OCI-LY7 (cell line): Measurements from ENCODE around the gene RELN. TPM values are rescaled to one million over a fixed set of nuclear protein-coding genes. Genes with fewer than 3 reads are reported as not detected.

ENCODE experiments used
- BruUV-seq: library from RNA; stranded (reverse); fragments of 400-500 nt; replicated peaks from 2 replicates; lab custom pipeline; 2021; lab: Mats Ljungman, UMichigan
- CTCF ChIA-PET: fragments of 300-600 bp; sonication (Branson Sonifier 250); formaldehyde crosslinking; loops from one replicate; lab custom pipeline; 2022; ENCODE audit warnings: antibody characterized with exemption; ENCODE audit not compliant: unreplicated experiment; lab: Charles Lee
- POLR2A ChIA-PET: fragments of 300-600 bp; sonication (Branson Sonifier 250); formaldehyde crosslinking; loops from one replicate; lab custom pipeline; 2022; ENCODE audit warnings: antibody characterized with exemption; lab: Charles Lee
- DNase-seq: peaks from one replicate; pipeline ENCODE4 v3.0.0-alpha.2; 2015; ENCODE audit warnings: low spot score
- H2AFZ ChIP-seq: fragments of 200-600 bp; sonication (generic), shearing (Covaris generic); 2 replicates; pipeline ENCODE4 v1.6.1; 2014; ENCODE audit warnings: mild to moderate bottlenecking, antibody characterized with exemption, low read length, moderate library complexity
- H3K27ac ChIP-seq: fragments of 200-600 bp; sonication (generic); 2 replicates; pipeline ENCODE4 v1.5.1; 2014; ENCODE audit warnings: mixed run types, low read depth, mild to moderate bottlenecking, moderate library complexity, low read length, inconsistent platforms; ENCODE audit not compliant: poor library complexity, severe bottlenecking
- H3K36me3 ChIP-seq: fragments of 200-600 bp; sonication (generic); 2 replicates; pipeline ENCODE4 v1.6.1; 2014; ENCODE audit warnings: mild to moderate bottlenecking, antibody characterized with exemption, low read length, moderate library complexity, mixed read lengths; ENCODE audit not compliant: insufficient read depth
- H3K4me1 ChIP-seq: fragments of 200-600 bp; sonication (generic); 2 replicates; pipeline ENCODE4 v1.5.1; 2014; ENCODE audit warnings: mild to moderate bottlenecking, low read length; ENCODE audit not compliant: insufficient read depth, poor library complexity, severe bottlenecking
- H3K4me2 ChIP-seq: fragments of 200-600 bp; sonication (generic); 2 replicates; pipeline ENCODE4 v1.6.1; 2014; ENCODE audit warnings: mild to moderate bottlenecking, low read length
- H3K4me3 ChIP-seq: fragments of 200-600 bp; sonication (generic); 2 replicates; pipeline ENCODE4 v1.5.1; 2014; ENCODE audit warnings: mild to moderate bottlenecking, low read depth, low read length; ENCODE audit not compliant: poor library complexity, severe bottlenecking
- H3K79me2 ChIP-seq: fragments of 200-600 bp; sonication (generic); 2 replicates; pipeline ENCODE4 v1.6.1; 2016; ENCODE audit warnings: low read depth, mild to moderate bottlenecking, low read length, moderate library complexity, mixed read lengths; ENCODE audit not compliant: insufficient read depth
- H3K9me2 ChIP-seq: fragments of 200-600 bp; sonication (generic); 2 replicates; pipeline ENCODE4 v1.6.1; 2016; ENCODE audit warnings: mild to moderate bottlenecking, low read length, mixed read lengths; ENCODE audit not compliant: insufficient read depth
- H3K9me3 ChIP-seq: fragments of 200-600 bp; sonication (generic); 2 replicates; pipeline ENCODE4 v1.6.1; 2014; ENCODE audit warnings: mild to moderate bottlenecking, mixed run types, low read length, mixed read lengths
- H4K20me1 ChIP-seq: fragments of 200-600 bp; sonication (generic); 2 replicates; pipeline ENCODE4 v1.6.1; 2014; ENCODE audit warnings: mild to moderate bottlenecking, antibody characterized with exemption, low read length, moderate library complexity, mixed read lengths; ENCODE audit not compliant: insufficient read depth
- EZH2phosphoT487 ChIP-seq: fragments of 200-600 bp; sonication (generic); IDR thresholded peaks from 2 replicates; pipeline ENCODE4 v1.6.1; 2018; ENCODE audit warnings: low read depth, borderline replicate concordance, mild to moderate bottlenecking, mixed run types, antibody characterized with exemption, low read length, moderate library complexity, mixed read lengths
- intact Hi-C: fragments of 100-400 bp; cut with micrococcal nuclease; formaldehyde crosslinking; loops from one replicate; pipeline ENCODE4 v1.10.0; 2022; ENCODE audit not compliant: unreplicated experiment
- total RNA-seq, 2 experiments: library from RNA; depleted of rRNA in 1 of 2; stranded (reverse); fragments of >200 nt in 1 of 2; shearing (Covaris generic) in 1 of 2; gene quantifications; 2 replicates each; pipeline ENCODE4 v1.2.3, GENCODE V29; 2014 to 2022
- TF ChIP-seq, protein P1 (sequence below): fragments of 200-600 bp; sonication (generic); conservative IDR thresholded peaks from 2 replicates; pipeline ENCODE4 v1.5.1; 2014; ENCODE audit warnings: mild to moderate bottlenecking, antibody characterized with exemption, low read length, moderate library complexity, mixed read lengths

RELN gene
- total RNA-seq, 2 experiments from 2014 or later = not detected

DNA sequence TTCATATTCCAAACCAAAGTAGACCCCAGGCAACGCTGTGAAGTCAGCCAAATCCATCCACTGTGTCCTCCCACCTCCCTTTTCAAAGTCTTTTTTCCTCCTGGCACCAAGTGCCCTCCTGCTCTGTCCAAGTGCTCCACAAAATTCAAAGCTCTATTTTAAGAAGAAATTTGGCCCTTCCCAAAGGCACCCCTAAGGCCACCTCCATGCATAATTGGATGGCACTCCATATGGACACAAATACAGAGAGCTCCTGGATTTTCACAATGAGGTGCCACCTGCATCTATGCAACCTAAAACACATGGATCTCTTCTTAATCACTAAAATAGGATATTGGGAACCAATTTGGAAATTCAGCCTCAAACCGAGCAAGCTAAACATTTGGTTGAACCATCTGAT is 121.6 kb downstream of the RELN start:
- H4K20me1 ChIP-seq = no peaks in the 10 kb centered on the region
- no TSS peak for BruUV-seq
- H3K27ac ChIP-seq = no peak overlapping the region
- H3K9me3 ChIP-seq = no peaks in the 10 kb centered on the region
- ChIA-PET CTCF (no interaction called here), POLR2A (interaction anchor here (0.5 kb wide), 1 partner anchor 52 kb away, joined by 3 read pairs; no protein-coding TSS in a partner anchor)
- intact Hi-C loops = no loop called here
- no peaks in the 10 kb centered on the region for H3K9me2 ChIP-seq
- no peaks in the 10 kb centered on the region for H3K79me2 ChIP-seq
- no peak overlapping the region for H3K4me2 ChIP-seq
- no peak for DNase-seq
- no peak overlapping the region for H2AFZ ChIP-seq
- no peak overlapping the region for H3K4me3 ChIP-seq
- no peaks in the 10 kb centered on the region for H3K36me3 ChIP-seq
- no peak for TF ChIP-seq EZH2phosphoT487
- TF ChIP-seq, protein P1, sequence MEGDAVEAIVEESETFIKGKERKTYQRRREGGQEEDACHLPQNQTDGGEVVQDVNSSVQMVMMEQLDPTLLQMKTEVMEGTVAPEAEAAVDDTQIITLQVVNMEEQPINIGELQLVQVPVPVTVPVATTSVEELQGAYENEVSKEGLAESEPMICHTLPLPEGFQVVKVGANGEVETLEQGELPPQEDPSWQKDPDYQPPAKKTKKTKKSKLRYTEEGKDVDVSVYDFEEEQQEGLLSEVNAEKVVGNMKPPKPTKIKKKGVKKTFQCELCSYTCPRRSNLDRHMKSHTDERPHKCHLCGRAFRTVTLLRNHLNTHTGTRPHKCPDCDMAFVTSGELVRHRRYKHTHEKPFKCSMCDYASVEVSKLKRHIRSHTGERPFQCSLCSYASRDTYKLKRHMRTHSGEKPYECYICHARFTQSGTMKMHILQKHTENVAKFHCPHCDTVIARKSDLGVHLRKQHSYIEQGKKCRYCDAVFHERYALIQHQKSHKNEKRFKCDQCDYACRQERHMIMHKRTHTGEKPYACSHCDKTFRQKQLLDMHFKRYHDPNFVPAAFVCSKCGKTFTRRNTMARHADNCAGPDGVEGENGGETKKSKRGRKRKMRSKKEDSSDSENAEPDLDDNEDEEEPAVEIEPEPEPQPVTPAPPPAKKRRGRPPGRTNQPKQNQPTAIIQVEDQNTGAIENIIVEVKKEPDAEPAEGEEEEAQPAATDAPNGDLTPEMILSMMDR = no peak
- no peaks in the 10 kb centered on the region for H3K4me1 ChIP-seq

DNA sequence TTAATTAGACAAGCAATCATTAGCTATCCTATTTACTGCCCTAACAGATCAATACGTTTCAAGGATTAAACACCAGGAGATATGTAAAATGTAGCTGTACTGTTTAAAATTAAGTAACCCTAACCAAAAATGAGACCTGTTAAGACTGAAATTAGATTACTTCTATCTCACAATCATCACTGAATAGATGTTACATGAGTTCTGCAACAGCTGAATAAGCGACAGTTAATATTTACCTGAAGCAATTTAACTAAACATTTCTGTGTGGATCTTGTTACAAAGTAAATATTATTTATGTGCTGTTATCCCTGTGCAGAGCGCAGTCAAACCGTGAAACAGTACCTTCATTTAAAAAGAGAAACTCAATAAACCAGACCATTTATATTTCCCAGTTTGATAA is 122.5 kb downstream of the RELN start:
- no peak for DNase-seq
- Histone ChIP-seq H2AFZ (no peak overlapping the region), H3K27ac (no peak overlapping the region), H3K4me2 (no peak overlapping the region), H3K36me3 (no peaks in the 10 kb centered on the region), H3K4me1 (no peaks in the 10 kb centered on the region), H3K4me3 (no peak overlapping the region), H3K9me2 (no peaks in the 10 kb centered on the region), H3K9me3 (no peaks in the 10 kb centered on the region), H4K20me1 (no peaks in the 10 kb centered on the region), H3K79me2 (no peaks in the 10 kb centered on the region)
- ChIA-PET POLR2A (no interaction called here), CTCF (no interaction called here)
- intact Hi-C loops = no loop called here
- TF ChIP-seq, protein P1 = no peak
- TF ChIP-seq EZH2phosphoT487 = no peak
- BruUV-seq = no TSS peak

DNA sequence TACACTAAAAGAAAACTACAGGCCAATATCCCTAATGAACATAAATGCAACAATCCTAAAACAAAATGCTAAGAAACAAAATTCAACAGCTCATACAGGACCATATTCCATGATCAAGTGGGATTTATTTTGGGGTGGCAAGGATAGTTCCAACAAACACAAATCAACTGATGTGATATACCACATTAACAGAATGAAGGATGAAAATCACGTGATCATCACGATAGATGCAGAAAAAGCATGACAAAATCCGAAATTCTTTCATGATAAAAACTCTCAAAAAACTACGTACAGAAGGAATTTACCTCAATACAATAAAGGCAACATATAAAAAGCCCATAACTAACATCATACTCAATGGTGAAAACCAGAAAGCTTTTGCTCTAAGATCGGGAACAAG is 124.0 kb downstream of the RELN start:
- POLR2A ChIA-PET = interaction anchor here (0.6 kb wide), 1 partner anchor 450 kb away, joined by 4 read pairs; no protein-coding TSS in a partner anchor
- intact Hi-C loops = no loop called here
- no peaks in the 10 kb centered on the region for H4K20me1 ChIP-seq
- H3K9me3 ChIP-seq = no peaks in the 10 kb centered on the region
- no peaks in the 10 kb centered on the region for H3K9me2 ChIP-seq
- H3K36me3 ChIP-seq = no peaks in the 10 kb centered on the region
- no peak for DNase-seq
- H3K4me3 ChIP-seq = no peak overlapping the region
- no TSS peak for BruUV-seq
- no peak for TF ChIP-seq EZH2phosphoT487
- TF ChIP-seq, protein P1 = no peak
- no peak overlapping the region for H3K4me2 ChIP-seq
- no peaks in the 10 kb centered on the region for H3K79me2 ChIP-seq
- no peaks in the 10 kb centered on the region for H3K4me1 ChIP-seq
- CTCF ChIA-PET = no interaction called here
- H3K27ac ChIP-seq = no peak overlapping the region
- H2AFZ ChIP-seq = no peak overlapping the region
